GM19193 (cell line): ENCODE measurements around the gene PCSK5.

Source experiments
- POLR2A ChIP-seq: IDR thresholded peaks from 4 replicates; pipeline ENCODE4 v1.6.1; 2011; ENCODE audit not compliant: insufficient read depth, insufficient read length; ENCODE audit errors: extremely low read depth

PCSK5 gene

DNA sequence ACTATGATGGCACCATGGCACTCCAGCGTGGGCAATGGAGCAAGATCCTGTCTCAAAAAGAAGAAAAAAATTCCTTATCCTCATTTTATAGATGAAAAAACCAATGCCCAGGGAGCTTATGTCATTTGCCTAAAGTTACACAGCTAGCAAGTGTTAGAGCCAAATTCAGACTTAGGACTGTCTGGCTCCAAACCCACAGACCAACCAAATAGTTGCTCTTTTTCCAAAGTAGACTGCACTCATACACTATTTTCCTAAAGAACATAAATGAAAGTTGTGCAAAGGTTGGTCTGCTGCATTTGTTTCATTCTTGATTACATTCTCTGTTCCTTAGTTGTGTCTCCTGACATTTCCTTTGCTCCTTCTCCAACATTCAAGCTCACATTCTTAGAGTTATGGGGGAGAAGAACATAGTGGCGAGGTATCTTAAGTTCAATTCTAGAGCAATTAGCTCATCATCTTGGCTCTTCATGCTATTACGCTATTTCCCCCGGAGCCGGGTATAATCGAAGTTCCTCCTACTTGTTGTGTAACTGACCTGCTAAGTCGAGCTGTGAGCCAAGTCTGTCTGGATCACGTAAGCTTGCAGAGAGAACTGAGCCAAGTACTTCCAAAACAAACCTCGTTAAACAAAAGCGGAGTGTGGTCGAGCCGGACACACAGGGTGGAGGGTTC is 365.4 kb downstream of the PCSK5 start:
- TF ChIP-seq POLR2A = no peak

DNA sequence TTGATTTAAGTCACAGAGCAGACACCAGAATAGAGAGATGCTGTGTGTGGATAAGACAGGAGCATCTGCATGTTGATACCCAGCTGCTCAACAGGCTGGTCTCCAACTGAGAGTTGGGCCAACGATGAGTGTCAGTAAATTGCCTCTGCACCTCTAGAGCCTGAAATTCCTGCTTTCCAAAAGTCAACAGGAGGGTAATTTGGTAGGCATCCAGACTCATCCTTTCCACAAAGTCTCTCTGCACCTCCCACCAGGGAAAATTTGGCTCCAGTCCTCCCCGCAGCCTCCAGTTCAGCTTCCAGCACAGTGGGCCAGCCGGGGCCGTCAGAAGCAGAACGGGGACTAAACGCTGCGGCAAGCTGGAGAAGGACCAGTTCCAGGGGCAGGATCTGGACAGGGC is 366.8 kb downstream of the PCSK5 start:
- TF ChIP-seq POLR2A = no peak

DNA sequence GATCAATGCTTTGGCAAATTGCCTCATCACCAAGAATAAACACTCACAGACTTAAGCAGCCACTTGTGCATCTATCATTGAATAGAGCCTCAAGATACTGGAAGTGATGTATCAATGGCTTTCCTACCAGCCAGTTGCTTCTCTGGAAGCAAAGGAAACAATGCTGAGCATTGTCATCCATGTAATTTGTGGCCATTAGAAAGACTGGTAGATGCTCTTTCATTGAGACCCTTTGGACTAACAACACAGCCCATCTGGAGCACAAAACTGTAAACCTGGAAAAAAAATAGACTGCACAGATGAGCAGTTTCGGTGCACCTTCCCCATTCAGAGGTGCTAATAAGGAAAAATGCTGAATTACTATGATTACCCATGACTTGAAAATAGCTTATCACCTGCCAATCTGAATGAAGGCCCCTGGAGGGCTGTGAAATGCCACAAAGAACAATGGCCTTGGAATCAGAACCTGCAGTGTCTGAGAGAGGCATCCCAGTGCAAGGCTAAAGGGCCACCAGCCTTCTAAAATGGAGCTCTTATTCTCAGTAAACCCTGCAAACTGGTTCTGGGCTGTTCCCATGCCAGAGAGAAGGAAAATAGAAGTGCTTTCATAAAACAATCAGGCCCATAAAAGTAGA is 376.3 kb downstream of the PCSK5 start:
- TF ChIP-seq POLR2A = no peak

- no peak for TF ChIP-seq POLR2A
Measured at GRCh38 chr9:76267284-76267652, 376.8 kb downstream of the PCSK5 start.

- no peak for TF ChIP-seq POLR2A
Measured at GRCh38 chr9:76269789-76270188, 379.3 kb downstream of the PCSK5 start.

DNA sequence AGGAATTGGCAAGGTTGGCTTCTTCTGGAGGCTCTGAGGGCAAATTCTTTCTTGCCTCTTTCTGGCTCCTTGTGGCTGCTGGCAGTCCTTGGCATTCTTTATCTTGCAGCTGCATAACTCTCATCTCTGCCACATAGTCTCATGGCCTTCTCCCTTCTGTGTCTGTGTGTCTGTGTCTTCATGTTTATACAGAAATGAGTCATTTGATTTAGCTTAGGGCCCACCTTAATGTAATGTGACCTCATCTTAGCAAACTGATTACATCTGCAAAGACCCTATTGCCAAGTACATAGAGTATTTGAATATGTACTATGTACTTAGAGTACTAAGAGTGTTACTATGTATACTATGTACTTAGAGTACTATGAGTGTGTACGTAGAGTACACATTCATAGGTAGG is 381.3 kb downstream of the PCSK5 start:
- no peak for TF ChIP-seq POLR2A

GRCh38 chr9:76289042-76289441 is 398.6 kb downstream of the PCSK5 start:
- TF ChIP-seq POLR2A = no peak

DNA sequence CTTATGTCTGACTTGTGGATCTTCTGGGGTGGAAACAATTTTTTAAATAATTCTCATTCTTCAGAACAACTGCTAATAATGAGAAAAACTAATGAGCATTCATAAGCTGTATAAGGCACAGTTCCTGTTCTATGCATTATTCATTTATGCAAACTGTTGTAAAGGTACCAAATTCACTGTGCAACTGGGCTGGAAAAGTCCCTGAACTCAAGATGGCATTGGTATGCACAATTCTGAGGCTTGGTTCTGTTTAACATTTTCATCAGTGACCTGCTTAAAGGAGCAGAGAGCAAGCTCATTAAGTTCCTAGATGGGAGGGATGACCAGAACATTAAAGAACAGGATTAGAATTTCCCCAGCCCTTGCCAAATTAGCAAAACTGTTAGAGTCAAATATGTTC is 399.2 kb downstream of the PCSK5 start:
- no peak for TF ChIP-seq POLR2A

DNA sequence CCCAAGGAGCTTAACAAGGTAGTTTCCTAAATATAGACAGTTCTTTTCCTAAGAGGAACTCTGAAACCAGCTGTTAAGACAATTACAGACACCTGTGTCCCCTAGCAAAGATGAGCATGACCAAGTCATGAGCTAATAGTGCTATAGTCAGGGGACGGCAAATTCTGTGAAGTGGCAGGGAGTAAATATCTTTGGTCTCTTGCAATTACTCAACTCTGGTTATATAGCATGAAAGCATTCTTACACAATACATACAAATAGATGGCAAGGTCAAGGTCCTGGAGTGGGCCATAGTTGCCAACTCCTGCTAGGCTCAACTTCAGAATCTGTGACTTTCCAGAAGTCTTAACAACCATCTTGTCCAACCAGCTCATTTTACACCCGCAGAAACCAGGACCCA is 400.1 kb downstream of the PCSK5 start:
- no peak for TF ChIP-seq POLR2A

DNA sequence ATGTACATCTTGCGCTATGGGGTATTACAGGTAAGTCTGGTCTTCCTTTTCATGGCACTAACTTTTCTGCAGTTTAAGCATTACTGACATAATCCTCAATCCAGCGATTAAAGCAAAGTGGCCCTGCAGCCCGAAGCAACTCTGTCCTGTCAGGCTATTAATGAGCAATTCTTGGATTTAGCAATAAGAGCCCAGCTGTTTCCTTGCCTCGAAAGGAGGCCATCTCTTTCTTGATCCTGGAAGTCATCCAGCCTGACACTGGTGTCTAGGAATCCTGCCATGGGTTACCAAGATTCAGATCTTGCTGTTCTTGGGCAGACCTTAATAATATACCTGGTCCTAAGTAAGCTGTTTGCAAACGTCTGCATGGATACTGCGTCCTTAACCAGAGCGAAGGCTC is 401.8 kb downstream of the PCSK5 start:
- no peak for TF ChIP-seq POLR2A

GRCh38 chr9:76292658-76293057 is 402.2 kb downstream of the PCSK5 start:
- no peak for TF ChIP-seq POLR2A

GRCh38 chr9:76294301-76294700 is 403.8 kb downstream of the PCSK5 start:
- TF ChIP-seq POLR2A = no peak

GRCh38 chr9:76296561-76297310 is 406.3 kb downstream of the PCSK5 start:
- no peak for TF ChIP-seq POLR2A

GRCh38 chr9:76297721-76298239 is 407.3 kb downstream of the PCSK5 start:
- no peak for TF ChIP-seq POLR2A

GRCh38 chr9:76298521-76299144 is 408.2 kb downstream of the PCSK5 start:
- no peak for TF ChIP-seq POLR2A

GRCh38 chr9:76302543-76302942 is 412.1 kb downstream of the PCSK5 start:
- TF ChIP-seq POLR2A = no peak

- no peak for TF ChIP-seq POLR2A
Measured at GRCh38 chr9:76302947-76303550, 412.6 kb downstream of the PCSK5 start.
